PC-3 (cell line): ENCODE measurements around the gene IGSF21.

Experiments
- CTCF ChIP-seq: fragments of 300-600 bp; sonication (generic); conservative IDR thresholded peaks from 2 replicates; pipeline ENCODE4 v1.5.1; 2017; ENCODE audit warnings: antibody characterized with exemption, low read depth, mild to moderate bottlenecking, low read length
- EZH2phosphoT487 ChIP-seq: fragments of 300-600 bp; sonication (generic); IDR thresholded peaks from 2 replicates; pipeline ENCODE4 v1.6.1; 2018; ENCODE audit warnings: mild to moderate bottlenecking, antibody characterized with exemption, low read length, borderline replicate concordance

GRCh38 chr1:18357622-18358230 is 250.1 kb downstream of the IGSF21 start:
- TF ChIP-seq CTCF (no peak), EZH2phosphoT487 (no peak)
